GM18511 (cell line): ENCODE data around the gene PTPN13.

Experiments used
- ATAC-seq: cut with Tn5 transposase; IDR thresholded peaks from one replicate; pipeline ENCODE4 v1.9.1; 2021; ENCODE audit warnings: mild to moderate bottlenecking, moderate library complexity; ENCODE audit not compliant: unreplicated experiment

PTPN13 gene

GRCh38 chr4:86815653-86816052 lies 221.5 kb downstream of the PTPN13 start:
- ATAC-seq, result no peak

DNA sequence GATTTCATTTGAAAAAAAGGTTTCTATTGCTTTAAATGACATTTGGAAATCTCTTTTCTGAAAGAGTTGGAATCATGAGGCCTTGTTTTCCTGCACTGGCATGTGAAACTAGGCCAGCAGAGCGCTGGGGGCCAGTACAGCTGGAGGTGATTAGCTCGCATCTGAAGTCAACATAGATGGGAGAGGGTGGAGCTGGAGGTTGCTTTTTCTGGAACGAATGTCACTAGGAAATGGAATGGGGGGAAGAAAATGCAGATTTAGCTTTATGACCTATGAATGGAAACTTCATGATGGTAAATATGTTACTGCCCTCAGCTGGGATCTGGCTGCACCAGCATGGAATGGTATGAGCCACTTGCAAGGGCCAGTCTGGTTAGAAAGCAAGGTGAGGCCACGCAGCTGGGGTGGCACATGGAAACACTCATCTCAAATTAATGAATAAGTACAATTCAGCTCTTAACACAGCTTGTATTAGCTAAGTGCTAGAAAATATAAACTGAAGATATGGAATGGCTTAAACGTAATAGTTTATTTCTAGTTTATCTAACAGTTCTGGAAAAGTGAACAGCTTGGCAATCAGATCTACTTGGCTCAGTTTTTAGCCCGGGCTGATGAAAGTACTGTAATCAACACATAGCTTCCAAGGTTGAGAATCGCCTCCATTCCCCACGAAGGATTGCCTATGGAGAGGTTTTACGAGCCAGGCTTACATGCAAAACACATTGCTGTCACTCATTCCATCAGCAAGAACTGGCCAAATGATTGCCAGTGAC lies 222.6 kb downstream of the PTPN13 start:
- no peak for ATAC-seq

GRCh38 chr4:86818211-86818610 lies 224.1 kb downstream of the PTPN13 start:
- no peak for ATAC-seq

DNA sequence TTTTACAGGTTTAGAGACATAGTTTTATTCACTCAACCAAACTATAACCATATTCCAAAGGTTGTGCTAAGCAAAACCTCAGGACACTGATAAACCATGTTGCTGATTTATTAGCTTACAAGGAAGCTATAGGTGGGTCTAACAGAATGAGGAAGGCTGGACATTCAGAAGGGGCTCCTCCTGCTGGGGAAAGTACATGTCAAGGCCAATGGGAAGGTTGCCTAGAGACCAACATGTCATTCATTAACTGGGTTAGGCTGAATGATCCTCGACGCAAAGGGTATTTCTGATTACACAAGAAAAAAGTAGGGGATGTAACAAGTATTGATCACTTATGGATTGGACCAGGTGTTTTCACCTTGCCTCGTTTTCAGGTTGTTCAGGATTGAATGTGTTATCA lies 224.7 kb downstream of the PTPN13 start:
- ATAC-seq, result no peak

DNA sequence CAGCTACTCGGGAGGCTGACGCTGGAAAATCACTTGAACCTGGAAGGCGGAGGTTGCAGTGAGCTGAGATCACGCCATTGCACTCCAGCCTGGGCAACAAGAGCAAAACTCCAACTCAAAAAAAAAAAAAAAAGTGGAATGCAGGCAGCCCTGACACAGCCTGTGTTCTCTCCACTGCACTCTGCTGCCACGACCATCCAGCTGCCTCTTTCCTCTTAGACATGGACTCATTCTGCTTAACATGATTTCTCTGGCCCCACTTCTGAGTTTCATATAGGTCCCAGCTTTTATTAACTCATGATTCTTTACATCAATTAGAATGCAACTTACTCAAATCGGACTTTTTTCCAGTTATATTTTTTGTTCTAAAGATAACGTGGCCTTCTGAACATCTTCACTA lies 225.4 kb downstream of the PTPN13 start:
- no peak for ATAC-seq

DNA sequence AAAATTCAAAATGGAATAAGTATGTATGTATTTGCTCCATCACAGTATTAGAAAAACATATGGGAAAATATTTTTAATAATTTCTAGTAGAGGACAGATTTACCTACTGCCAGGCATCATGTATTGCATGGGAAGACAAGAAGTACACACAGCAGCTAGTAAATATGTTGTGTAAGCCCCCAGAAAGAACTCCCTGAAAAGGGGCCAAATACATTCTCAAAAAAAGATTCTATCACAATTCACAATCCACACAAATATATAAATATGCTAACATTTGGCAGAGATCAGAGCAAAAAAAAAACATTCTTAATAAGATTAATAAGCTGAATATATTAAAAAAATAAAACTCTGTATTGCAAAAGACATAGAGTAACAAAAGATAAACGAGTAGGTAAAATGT lies 227.0 kb downstream of the PTPN13 start:
- no peak for ATAC-seq

DNA sequence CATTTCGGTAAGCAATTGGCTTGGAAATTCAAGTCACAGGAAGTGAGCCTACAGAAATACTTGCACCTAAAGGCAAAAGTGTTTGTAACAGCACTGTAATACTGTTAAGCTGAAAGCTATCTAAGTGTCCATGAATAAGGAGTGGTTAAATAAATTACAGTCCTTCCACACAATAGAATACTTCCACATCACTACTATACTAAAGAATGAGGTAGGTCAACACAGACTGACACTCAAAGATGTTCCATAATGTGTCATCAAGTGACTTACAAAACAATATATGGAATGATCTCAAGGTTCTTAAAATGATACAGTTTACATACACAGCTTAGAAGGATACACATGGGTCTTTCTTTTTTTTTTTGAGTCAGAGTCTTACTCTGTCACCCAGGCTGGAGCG lies 228.0 kb downstream of the PTPN13 start:
- no peak for ATAC-seq

DNA sequence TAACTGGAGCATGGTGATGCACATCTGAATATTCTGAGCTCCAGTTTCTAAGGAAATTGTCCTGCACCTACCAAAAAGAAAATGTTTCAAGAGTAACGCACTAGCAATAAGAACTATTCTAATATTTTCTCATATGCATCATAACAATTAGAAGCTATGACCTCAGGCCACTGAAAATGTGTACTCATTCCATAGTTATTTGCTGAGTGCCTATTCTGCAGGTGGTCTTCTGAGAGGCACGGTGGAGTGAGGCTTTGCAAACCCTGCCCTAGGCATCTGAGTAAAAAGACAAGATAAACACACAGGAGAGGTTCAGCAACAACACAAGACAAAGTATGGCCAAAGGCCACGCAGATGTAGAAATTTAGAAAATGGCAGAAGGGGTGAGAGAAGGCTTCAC lies 231.4 kb downstream of the PTPN13 start:
- no peak for ATAC-seq

DNA sequence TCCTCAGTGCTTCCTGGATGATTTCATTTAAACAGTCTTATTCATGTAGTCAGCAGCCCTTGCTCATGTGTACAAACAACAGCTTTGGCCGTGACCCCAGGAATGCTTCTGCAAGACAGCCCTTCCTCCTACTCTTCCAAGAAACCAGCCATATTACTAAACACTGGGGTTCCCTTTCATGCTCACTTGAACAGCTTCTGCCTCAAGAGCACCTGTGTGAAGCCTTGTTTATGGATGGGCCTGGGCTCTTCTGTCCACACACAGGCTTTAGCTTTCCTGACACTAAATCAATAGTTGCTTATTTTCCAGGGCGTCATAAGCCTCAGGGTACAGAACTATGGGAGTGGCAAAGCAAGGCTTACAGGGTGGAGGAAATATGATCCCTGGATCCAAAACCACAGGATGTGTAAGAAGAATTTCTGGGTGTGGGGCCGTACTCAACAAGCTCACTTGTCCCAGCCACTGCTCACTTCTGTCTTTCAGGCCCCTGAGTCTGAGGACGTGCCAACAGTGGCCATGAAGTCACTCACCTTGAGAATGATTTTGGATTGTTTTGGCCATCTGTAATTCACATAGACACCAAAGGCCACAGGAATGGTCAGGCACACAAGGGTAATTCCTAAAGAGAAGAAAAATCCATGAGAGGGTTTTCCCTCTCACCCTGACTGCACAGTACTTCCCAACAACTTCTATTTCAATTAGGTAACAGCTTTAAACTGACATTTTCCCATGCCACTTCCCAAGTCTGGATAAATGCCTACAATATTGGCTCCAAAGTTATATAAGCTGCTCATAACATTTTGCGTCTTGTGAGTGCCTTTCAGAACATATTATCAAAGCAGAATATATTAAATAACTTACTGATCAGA lies 237.4 kb downstream of the PTPN13 start:
- no peak for ATAC-seq

DNA sequence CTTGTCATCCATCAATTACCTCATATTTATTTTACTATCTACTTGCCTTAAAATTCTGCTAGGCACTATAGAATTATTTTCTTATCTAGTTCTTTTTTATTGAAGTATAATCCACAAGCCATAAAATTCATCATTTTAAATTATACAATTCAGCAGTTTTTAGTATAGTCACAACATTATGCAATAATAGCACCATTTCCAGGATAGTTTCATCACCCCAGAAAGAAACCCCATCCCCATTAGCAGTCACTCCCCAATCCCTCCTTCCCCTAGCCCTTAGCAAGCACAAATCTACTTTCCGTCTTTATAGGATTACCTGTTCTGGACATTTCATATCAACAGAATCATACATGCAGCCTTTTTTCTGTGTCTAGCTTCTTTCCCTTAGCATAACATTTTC lies 239.5 kb downstream of the PTPN13 start:
- ATAC-seq, result no peak

DNA sequence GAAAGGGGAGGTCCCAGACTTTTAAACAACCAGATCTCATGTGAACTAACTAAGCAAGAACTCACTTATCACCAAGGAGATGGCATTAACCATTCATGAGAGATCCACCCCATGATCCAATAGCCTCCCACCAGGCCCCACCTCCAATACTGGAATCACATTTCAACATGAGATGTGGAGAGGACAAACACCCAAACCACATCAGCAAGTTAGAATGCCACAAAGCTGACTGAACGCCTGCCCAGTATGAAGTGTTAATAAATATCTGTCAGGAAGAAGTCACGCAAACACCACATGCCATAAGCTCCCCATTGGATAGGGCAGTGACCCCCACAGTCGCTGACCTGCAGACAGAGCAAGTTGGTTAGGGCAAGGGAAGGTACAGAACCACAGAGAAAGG lies 240.8 kb downstream of the PTPN13 start:
- ATAC-seq, result no peak

DNA sequence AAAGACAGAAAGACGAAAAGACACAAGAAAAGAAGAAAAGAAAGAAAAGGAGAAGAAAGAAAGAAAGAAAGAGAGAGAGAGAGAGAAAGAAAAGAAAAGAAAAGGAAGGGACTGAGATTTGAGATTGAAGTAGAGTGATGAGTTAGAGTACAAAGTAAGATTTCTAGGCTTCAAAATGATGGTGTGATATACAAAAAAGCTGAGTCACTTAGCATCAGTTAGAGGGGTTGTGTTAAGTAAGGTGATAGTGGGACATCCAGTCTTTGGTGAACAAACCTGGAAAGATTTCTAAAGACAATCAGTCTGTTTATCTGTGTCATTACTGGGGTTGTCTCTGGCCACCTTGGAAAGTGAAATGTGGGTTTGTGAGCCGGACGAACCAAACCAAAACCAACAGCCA lies 241.6 kb downstream of the PTPN13 start:
- no peak for ATAC-seq

- no peak for ATAC-seq
Measured at GRCh38 chr4:86837691-86838503, 243.8 kb downstream of the PTPN13 start.

GRCh38 chr4:86840858-86841257 lies 246.7 kb downstream of the PTPN13 start:
- ATAC-seq, result no peak

DNA sequence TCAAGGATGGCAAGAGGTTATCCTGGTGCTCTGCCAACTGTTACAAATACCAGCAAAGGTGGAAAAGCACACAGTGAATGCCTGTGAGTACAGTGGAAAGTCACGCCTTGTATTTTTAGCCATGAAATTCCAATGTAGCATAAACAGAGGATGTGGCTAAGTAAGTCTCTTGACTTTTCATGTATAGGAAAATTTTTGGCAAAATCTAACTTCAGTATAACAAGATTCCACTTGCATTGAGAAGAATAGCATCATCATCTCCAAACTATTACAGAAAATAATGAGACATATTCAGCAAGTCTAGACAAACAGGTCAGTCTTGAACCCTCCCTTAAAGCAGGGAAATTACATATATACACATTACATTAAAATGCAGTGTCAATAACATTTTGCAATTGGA lies 247.2 kb downstream of the PTPN13 start:
- no peak for ATAC-seq

DNA sequence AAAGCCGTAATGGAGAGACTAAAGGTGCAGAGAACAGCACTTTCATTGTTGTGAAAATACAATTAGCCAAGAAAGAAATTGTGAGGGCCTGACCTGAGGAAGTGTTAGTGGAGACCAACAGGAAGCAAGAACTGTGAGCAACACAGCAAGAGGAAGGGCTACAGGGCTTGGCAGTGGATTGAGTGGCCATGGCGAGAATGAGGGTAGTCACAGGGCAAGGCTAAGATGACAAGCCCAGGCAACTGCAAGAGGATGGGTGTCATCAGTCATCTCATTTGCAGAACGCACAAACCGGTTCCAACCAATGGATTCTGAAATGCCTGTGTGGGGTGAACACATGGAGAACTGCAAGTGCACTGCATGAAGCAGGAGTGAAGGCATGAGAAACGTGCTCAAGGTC lies 251.5 kb downstream of the PTPN13 start:
- no peak for ATAC-seq

DNA sequence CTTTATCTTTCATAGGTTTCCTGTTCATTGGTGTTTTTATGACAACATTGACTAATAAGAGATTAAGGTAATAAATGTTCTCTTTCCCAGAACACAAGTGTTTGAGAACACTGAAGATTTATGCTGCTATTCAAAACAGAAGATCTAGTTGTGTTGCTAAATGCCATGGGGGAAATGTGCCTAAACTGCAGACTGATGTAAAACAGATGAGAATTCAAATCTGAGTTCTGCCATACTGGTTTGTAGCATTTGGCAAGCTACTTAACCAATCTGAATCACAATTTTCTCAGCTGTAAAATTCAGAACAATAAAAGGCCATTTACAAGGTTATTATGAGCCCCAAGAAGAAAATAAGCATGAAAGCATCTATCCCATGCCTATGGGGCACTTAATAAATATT lies 252.8 kb downstream of the PTPN13 start:
- no peak for ATAC-seq

GRCh38 chr4:86847571-86847970 lies 253.5 kb downstream of the PTPN13 start:
- ATAC-seq, result no peak

GRCh38 chr4:86848136-86848535 lies 254.0 kb downstream of the PTPN13 start:
- ATAC-seq, result no peak

DNA sequence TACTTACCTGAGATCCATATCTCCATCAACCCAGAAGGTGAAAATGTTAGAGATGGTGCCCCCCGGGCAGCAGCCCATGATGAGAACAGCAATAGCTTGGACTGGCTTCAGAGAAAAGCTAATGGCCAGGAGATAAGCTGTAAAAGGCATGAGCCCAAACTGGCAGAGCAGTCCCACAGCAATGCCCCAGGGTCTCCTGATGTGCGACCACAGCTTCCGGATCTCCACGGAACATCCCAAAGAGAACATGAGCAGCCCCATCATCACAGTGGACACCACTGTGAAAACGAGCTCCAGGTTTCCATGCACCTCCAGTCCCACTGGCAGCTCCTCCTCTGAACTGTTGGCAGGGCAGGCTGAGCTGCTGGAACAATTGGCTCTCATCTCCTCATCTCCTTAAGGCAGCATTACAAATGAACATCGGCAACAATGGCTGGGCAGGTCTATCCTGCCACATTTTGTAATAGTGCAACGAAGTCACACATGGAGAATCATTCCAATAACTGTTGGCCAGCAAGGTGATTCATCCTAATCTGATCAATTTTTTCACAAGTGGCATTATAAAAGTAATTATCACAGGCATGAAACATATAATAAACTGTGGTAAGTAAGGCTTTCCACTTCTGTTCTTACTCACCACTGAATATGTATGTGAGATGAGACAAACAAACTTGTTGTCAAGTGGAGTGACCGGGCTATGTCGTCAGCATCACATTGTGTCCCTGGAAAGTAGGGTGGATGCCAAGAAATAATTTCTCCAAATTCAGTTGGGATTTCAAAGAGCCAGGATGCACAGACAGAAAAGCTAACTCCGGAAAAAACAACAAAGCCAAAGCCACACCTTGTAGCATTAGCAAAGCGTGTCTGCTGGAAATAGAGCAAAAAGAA lies 254.9 kb downstream of the PTPN13 start, which contains the start of gene SLC10A6:
SLC10A6 (minus strand) TSS at position 653 of the 888 bp plus-strand sequence; CDS start at position 384, 269 bp downstream.
- ATAC-seq, result no peak
